ENCODE measurements around the gene DAPK1.

The DAPK1 gene

GRCh38 chr9:87568401-87568800 lies 70.7 kb downstream of the DAPK1 start:
- H3K79me2 ChIP-seq (ENCODE audit: control insufficient read depth, insufficient read depth, low read length, unreplicated experiment) = no peaks in the 10 kb centered on the region
- no peak overlapping the region for H3K4me3 ChIP-seq (ENCODE audit: low read depth, low read length)
- H3K36me3 ChIP-seq (ENCODE audit: insufficient read depth, low read length) = no peaks in the 10 kb centered on the region
- no peak overlapping the region for H3K27ac ChIP-seq (ENCODE audit: low read depth, low read length)
- H3K27me3 ChIP-seq (ENCODE audit: insufficient read depth, low read length) = no peaks in the 10 kb centered on the region
- no peak overlapping the region for H2AFZ ChIP-seq (ENCODE audit: low read length, unreplicated experiment)
- H3K4me1 ChIP-seq (ENCODE audit: control insufficient read depth, insufficient read depth, low read length, unreplicated experiment) = peaks cover 16% of the 10 kb centered on the region

DNA sequence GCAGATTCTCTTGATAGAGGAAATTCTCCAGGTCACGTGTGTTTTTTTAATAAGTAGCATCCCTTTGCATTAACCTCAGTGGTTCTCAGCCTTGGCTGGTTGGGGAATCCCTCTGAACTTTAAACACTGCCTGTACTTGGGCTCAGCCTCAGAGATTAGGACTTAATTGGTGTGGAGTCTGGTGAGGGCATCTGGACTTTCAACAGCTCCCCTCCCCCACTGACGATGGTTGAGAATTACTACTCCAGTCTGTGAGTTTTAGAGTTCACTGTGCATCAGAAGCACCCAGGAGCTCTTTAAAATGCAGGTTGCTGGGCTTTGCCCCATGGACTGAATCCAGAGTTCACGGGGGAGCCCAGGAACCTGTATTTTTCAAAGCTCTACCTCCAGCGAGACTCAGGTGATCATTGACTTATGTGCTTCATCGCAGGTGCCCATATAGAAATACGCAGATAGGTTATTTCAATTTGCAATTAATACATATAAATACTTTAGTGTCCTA lies 71.4 kb downstream of the DAPK1 start:
- no peak overlapping the region for H2AFZ ChIP-seq (ENCODE audit: low read length, unreplicated experiment)
- H3K4me1 ChIP-seq (ENCODE audit: control insufficient read depth, insufficient read depth, low read length, unreplicated experiment) = peaks cover 10% of the 10 kb centered on the region

DNA sequence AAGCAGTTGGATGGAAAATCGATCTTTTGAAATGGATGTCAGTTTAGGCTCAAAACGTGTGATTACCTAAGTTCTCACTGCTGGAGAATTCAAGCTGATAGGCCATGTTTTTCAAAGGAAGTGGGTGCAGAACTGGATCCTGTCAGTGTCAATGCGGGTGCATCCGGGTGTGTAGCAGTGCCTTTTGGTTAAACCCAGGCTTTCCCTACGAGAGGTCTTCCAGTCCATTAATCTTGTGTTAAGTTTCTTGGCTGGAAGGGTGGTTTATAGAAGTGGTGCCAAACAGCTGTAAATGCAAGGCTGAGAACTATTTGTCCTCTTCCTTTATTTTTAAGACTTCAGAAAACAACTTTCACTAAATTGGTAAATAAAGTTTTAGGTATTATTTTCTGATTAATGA lies 71.9 kb downstream of the DAPK1 start:
- no peak overlapping the region for H3K27ac ChIP-seq (ENCODE audit: low read depth, low read length)

More for the DNA sequence above, 71.4 kb downstream of the DAPK1 start:
- Histone ChIP-seq H3K79me2 (ENCODE audit: control insufficient read depth, insufficient read depth, low read length, unreplicated experiment) (no peaks in the 10 kb centered on the region), H3K27ac (ENCODE audit: low read depth, low read length) (no peak overlapping the region), H3K27me3 (ENCODE audit: insufficient read depth, low read length) (no peaks in the 10 kb centered on the region), H3K36me3 (ENCODE audit: insufficient read depth, low read length) (no peaks in the 10 kb centered on the region), H3K4me3 (ENCODE audit: low read depth, low read length) (no peak overlapping the region)

DNA sequence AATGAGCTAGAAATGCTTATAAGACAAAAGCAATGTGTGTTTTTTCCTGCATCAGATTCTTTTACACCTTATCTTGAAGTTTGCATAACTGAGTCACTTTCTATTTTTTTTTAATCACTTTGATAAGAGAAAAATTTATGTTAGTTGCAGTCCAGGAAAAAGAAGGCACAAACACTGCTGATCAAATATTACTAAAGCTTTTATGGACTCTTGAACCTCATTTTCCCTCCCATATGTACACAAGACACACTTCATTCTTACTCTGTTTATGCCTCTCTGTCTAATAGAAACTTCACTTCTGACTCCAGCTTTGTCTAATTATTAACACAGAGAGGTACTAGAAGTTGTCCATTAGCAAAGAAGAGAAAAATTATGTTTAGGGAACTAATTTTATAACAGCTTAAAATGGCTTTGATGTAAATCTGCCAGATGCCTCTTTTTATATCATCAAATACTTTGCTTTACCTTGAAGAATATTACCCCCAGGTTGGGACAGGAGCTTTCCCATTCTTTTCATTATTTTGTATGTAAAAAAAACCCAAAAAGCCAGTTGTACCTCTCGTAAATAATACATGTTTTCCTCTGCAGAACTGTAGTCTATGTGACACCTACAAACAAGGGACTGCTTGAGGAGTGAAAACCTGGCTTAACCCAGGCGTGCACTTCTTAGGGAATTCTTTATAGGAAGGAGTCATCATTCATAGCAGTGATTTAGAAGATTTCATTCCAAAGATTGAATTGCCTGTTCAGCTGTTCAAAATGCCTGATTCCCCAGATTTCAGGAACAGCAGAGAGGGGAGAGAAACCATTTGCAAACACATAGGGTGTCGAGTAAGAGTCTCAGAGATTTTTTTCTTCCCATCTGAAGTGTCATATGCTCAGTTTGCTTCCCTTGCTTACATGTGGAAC lies 72.6 kb downstream of the DAPK1 start:
- Histone ChIP-seq H2AFZ (ENCODE audit: low read length, unreplicated experiment) (no peak overlapping the region), H3K36me3 (ENCODE audit: insufficient read depth, low read length) (no peaks in the 10 kb centered on the region), H3K27me3 (ENCODE audit: insufficient read depth, low read length) (no peaks in the 10 kb centered on the region), H3K4me1 (ENCODE audit: control insufficient read depth, insufficient read depth, low read length, unreplicated experiment) (peaks cover 7% of the 10 kb centered on the region), H3K79me2 (ENCODE audit: control insufficient read depth, insufficient read depth, low read length, unreplicated experiment) (no peaks in the 10 kb centered on the region), H3K27ac (ENCODE audit: low read depth, low read length) (no peak overlapping the region), H3K4me3 (ENCODE audit: low read depth, low read length) (no peak overlapping the region)

More for the DNA sequence above, 71.9 kb downstream of the DAPK1 start:
- no peak overlapping the region for H3K4me3 ChIP-seq (ENCODE audit: low read depth, low read length)
- no peaks in the 10 kb centered on the region for H3K27me3 ChIP-seq (ENCODE audit: insufficient read depth, low read length)
- H2AFZ ChIP-seq (ENCODE audit: low read length, unreplicated experiment) = no peak overlapping the region
- H3K79me2 ChIP-seq (ENCODE audit: control insufficient read depth, insufficient read depth, low read length, unreplicated experiment) = no peaks in the 10 kb centered on the region
- peaks cover 7% of the 10 kb centered on the region for H3K4me1 ChIP-seq (ENCODE audit: control insufficient read depth, insufficient read depth, low read length, unreplicated experiment)
- H3K36me3 ChIP-seq (ENCODE audit: insufficient read depth, low read length) = no peaks in the 10 kb centered on the region

GRCh38 chr9:87572719-87573118 lies 75.1 kb downstream of the DAPK1 start:
- H3K27me3 ChIP-seq (ENCODE audit: insufficient read depth, low read length) = no peaks in the 10 kb centered on the region
- no peak overlapping the region for H3K4me3 ChIP-seq (ENCODE audit: low read depth, low read length)
- H3K36me3 ChIP-seq (ENCODE audit: insufficient read depth, low read length) = no peaks in the 10 kb centered on the region
- H3K79me2 ChIP-seq (ENCODE audit: control insufficient read depth, insufficient read depth, low read length, unreplicated experiment) = no peaks in the 10 kb centered on the region
- peaks cover 4% of the 10 kb centered on the region for H3K4me1 ChIP-seq (ENCODE audit: control insufficient read depth, insufficient read depth, low read length, unreplicated experiment)
- H2AFZ ChIP-seq (ENCODE audit: low read length, unreplicated experiment) = no peak overlapping the region
- no peak overlapping the region for H3K27ac ChIP-seq (ENCODE audit: low read depth, low read length)

GRCh38 chr9:87573841-87574342 lies 76.2 kb downstream of the DAPK1 start:
- H3K79me2 ChIP-seq (ENCODE audit: control insufficient read depth, insufficient read depth, low read length, unreplicated experiment) = no peaks in the 10 kb centered on the region
- H2AFZ ChIP-seq (ENCODE audit: low read length, unreplicated experiment) = no peak overlapping the region
- H3K4me1 ChIP-seq (ENCODE audit: control insufficient read depth, insufficient read depth, low read length, unreplicated experiment) = peaks cover 6% of the 10 kb centered on the region
- no peaks in the 10 kb centered on the region for H3K27me3 ChIP-seq (ENCODE audit: insufficient read depth, low read length)
- H3K27ac ChIP-seq (ENCODE audit: low read depth, low read length) = no peak overlapping the region
- H3K36me3 ChIP-seq (ENCODE audit: insufficient read depth, low read length) = no peaks in the 10 kb centered on the region
- H3K4me3 ChIP-seq (ENCODE audit: low read depth, low read length) = no peak overlapping the region

DNA sequence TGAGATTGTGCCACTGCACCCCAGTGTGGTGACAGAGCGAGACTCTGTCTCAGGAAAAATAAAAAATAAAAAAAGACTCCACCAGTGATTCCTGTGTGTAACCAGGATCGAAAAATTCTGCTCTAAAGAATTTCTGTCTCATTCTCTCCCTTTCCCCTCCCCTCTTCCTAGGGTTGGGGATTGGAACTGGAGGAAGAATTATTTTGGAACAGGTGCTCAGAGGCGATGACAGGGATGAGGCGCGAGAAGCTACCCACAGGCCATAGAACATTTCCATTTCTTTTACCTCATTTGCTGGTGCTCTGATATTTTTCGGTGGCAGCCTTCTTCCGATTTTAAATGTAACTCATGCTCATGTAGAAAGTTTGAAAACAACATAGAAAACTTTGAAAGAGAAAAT lies 80.1 kb downstream of the DAPK1 start:
- H3K36me3 ChIP-seq (ENCODE audit: insufficient read depth, low read length) = no peaks in the 10 kb centered on the region
- H3K27ac ChIP-seq (ENCODE audit: low read depth, low read length) = no peak overlapping the region

GRCh38 chr9:87578625-87579024 lies 81.0 kb downstream of the DAPK1 start:
- H3K4me1 ChIP-seq (ENCODE audit: control insufficient read depth, insufficient read depth, low read length, unreplicated experiment) = peaks cover 12% of the 10 kb centered on the region
- no peak overlapping the region for H3K27ac ChIP-seq (ENCODE audit: low read depth, low read length)
- no peaks in the 10 kb centered on the region for H3K79me2 ChIP-seq (ENCODE audit: control insufficient read depth, insufficient read depth, low read length, unreplicated experiment)
- H3K27me3 ChIP-seq (ENCODE audit: insufficient read depth, low read length) = no peaks in the 10 kb centered on the region
- H2AFZ ChIP-seq (ENCODE audit: low read length, unreplicated experiment) = no peak overlapping the region
- H3K36me3 ChIP-seq (ENCODE audit: insufficient read depth, low read length) = no peaks in the 10 kb centered on the region
- H3K4me3 ChIP-seq (ENCODE audit: low read depth, low read length) = no peak overlapping the region

More for the DNA sequence above, 80.1 kb downstream of the DAPK1 start:
- Histone ChIP-seq H3K79me2 (ENCODE audit: control insufficient read depth, insufficient read depth, low read length, unreplicated experiment) (no peaks in the 10 kb centered on the region), H2AFZ (ENCODE audit: low read length, unreplicated experiment) (no peak overlapping the region), H3K4me1 (ENCODE audit: control insufficient read depth, insufficient read depth, low read length, unreplicated experiment) (peaks cover 12% of the 10 kb centered on the region), H3K4me3 (ENCODE audit: low read depth, low read length) (no peak overlapping the region), H3K27me3 (ENCODE audit: insufficient read depth, low read length) (no peaks in the 10 kb centered on the region)

- H2AFZ ChIP-seq (ENCODE audit: low read length, unreplicated experiment) = no peak overlapping the region
- H3K36me3 ChIP-seq (ENCODE audit: insufficient read depth, low read length) = no peaks in the 10 kb centered on the region
- H3K79me2 ChIP-seq (ENCODE audit: control insufficient read depth, insufficient read depth, low read length, unreplicated experiment) = no peaks in the 10 kb centered on the region
- H3K4me3 ChIP-seq (ENCODE audit: low read depth, low read length) = no peak overlapping the region
- no peak overlapping the region for H3K27ac ChIP-seq (ENCODE audit: low read depth, low read length)
- H3K4me1 ChIP-seq (ENCODE audit: control insufficient read depth, insufficient read depth, low read length, unreplicated experiment) = peaks cover 12% of the 10 kb centered on the region
- no peaks in the 10 kb centered on the region for H3K27me3 ChIP-seq (ENCODE audit: insufficient read depth, low read length)
Measured at GRCh38 chr9:87579781-87580541, 82.3 kb downstream of the DAPK1 start.

DNA sequence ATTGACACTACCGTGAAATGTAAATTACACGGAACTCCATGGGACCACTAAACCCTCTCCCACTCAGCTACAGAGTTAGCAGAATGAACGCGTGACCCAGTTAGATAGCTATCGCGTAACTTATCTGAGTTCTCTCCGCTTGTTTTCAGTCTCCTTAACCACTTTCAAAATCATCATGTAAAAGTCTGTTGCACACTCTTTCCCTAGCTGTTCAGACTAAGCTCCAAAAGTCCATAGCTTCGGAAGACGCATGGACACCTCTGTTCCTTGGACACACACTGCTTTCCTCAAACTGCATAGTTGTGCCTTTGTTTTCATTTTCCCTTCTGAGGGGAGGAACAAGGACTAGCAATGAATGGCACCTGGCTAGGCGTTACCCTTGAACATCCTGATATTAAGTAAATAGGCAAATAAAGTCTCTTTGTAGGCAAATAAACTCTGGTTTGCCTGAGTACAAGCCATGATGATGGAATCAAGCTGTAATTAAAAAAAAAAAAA lies 83.3 kb downstream of the DAPK1 start:
- H3K27me3 ChIP-seq (ENCODE audit: insufficient read depth, low read length) = no peaks in the 10 kb centered on the region
- H3K4me1 ChIP-seq (ENCODE audit: control insufficient read depth, insufficient read depth, low read length, unreplicated experiment) = peaks cover 12% of the 10 kb centered on the region
- H3K79me2 ChIP-seq (ENCODE audit: control insufficient read depth, insufficient read depth, low read length, unreplicated experiment) = no peaks in the 10 kb centered on the region
- no peak overlapping the region for H2AFZ ChIP-seq (ENCODE audit: low read length, unreplicated experiment)
- H3K27ac ChIP-seq (ENCODE audit: low read depth, low read length) = no peak overlapping the region
- no peaks in the 10 kb centered on the region for H3K36me3 ChIP-seq (ENCODE audit: insufficient read depth, low read length)
- H3K4me3 ChIP-seq (ENCODE audit: low read depth, low read length) = no peak overlapping the region

Data from ACC112 (cell line).